B cell (primary cell): ENCODE measurements around the gene RAD51B.

Experiments
- CTCF ChIP-seq: fragments of 200-600 bp; IDR thresholded peaks from one replicate; pipeline ENCODE4 v1.8.0; 2022; ENCODE audit warnings: antibody characterized with exemption, mild to moderate bottlenecking
- EZH2 ChIP-seq: IDR thresholded peaks from 2 replicates; pipeline ENCODE4 v1.6.1; 2012; ENCODE audit warnings: borderline replicate concordance, low read depth, mild to moderate bottlenecking, moderate library complexity, low read length; ENCODE audit not compliant: insufficient read depth, poor library complexity, severe bottlenecking

GRCh38 chr14:68477110-68477455, 657.5 kb downstream of the RAD51B start:
- TF ChIP-seq CTCF (no peak), EZH2 (no peak)
